ENCODE data around the gene WNT5B. TPM values are rescaled to one million over a fixed set of nuclear protein-coding genes. Genes with fewer than 3 reads are reported as not detected.
A peak's percentile ranks its signal among the peaks of the same experiment; 100 is the strongest.

WNT5B gene
- total RNA-seq, 8 experiments from 2014 or later, result 1.7 to 26.5 (median 7.6) TPM

- Histone ChIP-seq H3K4me1 (replicated peaks in 1 of 2) (peaks cover 3 to 5% of the 10 kb centered on the region in 2 donors), H3K4me3 (no peak overlapping the region), H3K27ac (no peak overlapping the region)
- WGBS, 10 experiments, result 60 to 91% (median 88%) methylated on average over 2 to 11 of the region's 11 CpGs
- in situ Hi-C loops (cut with MboI; ENCODE audit: low pct_unique_long_range_greater_than_20kb in 2 of 9, low sequenced_read_pairs in 9 of 9, unreplicated experiment in 9 of 9), result loop anchor here in 5 of 9 experiments (25.0 kb wide), 2 partner anchors 124 to 274 kb away; no protein-coding TSS in a partner anchor
- ATAC-seq (replicated peaks in 6 of 8), result no peak
These were observed 34.6 kb downstream of the WNT5B start for GRCh38 chr12:1663440-1664132.

- Histone ChIP-seq H3K4me3 (no peak overlapping the region), H3K27ac (no peak overlapping the region), H3K4me1 (replicated peaks in 1 of 2) (peaks cover 3 to 5% of the 10 kb centered on the region in 2 donors)
- ATAC-seq (replicated peaks in 6 of 8), result no peak
- WGBS, 10 experiments, result 5 to 100% (median 81%) methylated on average over 1 to 2 of the region's 2 CpGs; no CpG with 5 or more reads in 2 of the 10 experiments
- in situ Hi-C loops (cut with MboI; ENCODE audit: low pct_unique_long_range_greater_than_20kb in 2 of 9, low sequenced_read_pairs in 9 of 9, unreplicated experiment in 9 of 9), result loop anchor here in 5 of 9 experiments (25.0 kb wide), 2 partner anchors 122 to 272 kb away; no protein-coding TSS in a partner anchor
These were observed 36.3 kb downstream of the WNT5B start for GRCh38 chr12:1665366-1665765.

DNA sequence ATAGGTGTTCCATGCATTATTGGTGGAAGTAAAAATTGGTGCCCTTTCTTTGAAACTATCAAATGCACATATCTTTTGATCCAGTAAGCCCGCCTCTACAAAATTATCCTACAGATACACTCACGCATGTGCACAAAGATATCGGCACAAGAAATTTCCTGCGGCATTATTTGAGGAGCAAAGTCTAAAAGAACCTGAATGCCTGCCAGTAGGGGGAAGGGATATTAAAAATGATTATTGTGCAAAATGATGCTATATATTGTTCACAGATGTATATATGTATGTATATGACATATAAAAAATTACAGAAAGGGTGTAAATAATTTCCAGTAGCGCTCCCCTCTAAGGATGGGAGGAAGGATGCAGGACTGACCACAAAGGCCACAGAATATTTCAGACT lies 37.2 kb downstream of the WNT5B start:
- Histone ChIP-seq H3K4me3 (no peak overlapping the region), H3K27ac (no peak overlapping the region), H3K4me1 (replicated peaks in 1 of 2) (peaks cover 3 to 5% of the 10 kb centered on the region in 2 donors)
- ATAC-seq (replicated peaks in 6 of 8), result no peak
- 0 to 100% (median 76%) methylated on average over 1 to 5 of the region's 5 CpGs; no CpG with 5 or more reads in 1 of the 10 experiments for WGBS, 10 experiments
- in situ Hi-C loops (cut with MboI; ENCODE audit: low pct_unique_long_range_greater_than_20kb in 2 of 9, low sequenced_read_pairs in 9 of 9, unreplicated experiment in 9 of 9), result loop anchor here in 5 of 9 experiments (25.0 kb wide), 2 partner anchors 121 to 271 kb away; no protein-coding TSS in a partner anchor

DNA sequence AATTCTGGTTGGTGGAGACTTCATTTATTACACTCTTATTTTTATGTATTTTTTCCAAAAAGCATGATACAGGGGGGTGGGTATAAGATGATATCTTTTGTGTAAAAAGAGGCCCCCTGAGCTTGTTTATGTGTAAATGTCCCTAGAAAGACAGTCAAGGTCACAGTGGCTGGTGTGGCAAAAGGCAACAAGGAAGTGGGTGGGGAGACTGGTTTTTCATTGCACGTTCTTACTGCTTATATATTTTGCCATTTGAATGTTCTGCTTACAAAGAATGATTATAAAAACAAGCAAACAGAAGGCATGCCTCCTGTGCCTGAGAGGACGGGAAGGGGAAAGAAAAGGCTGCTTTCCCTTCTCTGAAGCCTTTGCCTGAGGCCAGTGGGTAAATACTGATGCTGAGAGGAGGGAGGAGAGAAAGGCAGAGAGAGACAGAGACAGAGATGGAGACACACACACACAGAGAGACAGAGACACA lies 37.7 kb downstream of the WNT5B start:
- WGBS, 10 experiments, result 0 to 71% (median 44%) methylated on average over 1 to 2 of the region's 2 CpGs; no CpG with 5 or more reads in 1 of the 10 experiments
- Histone ChIP-seq H3K4me3 (no peak overlapping the region), H3K27ac (no peak overlapping the region), H3K4me1 (replicated peaks in 1 of 2) (peaks cover 3 to 5% of the 10 kb centered on the region in 2 donors)
- ATAC-seq (replicated peaks in 6 of 8), result no peak
- in situ Hi-C loops (cut with MboI; ENCODE audit: low pct_unique_long_range_greater_than_20kb in 2 of 9, low sequenced_read_pairs in 9 of 9, unreplicated experiment in 9 of 9), result loop anchor here in 5 of 9 experiments (25.0 kb wide), 2 partner anchors 121 to 271 kb away; no protein-coding TSS in a partner anchor

- Histone ChIP-seq H3K4me3 (no peak overlapping the region), H3K4me1 (replicated peaks in 1 of 2) (peaks cover 3 to 5% of the 10 kb centered on the region in 2 donors), H3K27ac (no peak overlapping the region)
- in situ Hi-C loops (cut with MboI; ENCODE audit: low pct_unique_long_range_greater_than_20kb in 2 of 9, low sequenced_read_pairs in 9 of 9, unreplicated experiment in 9 of 9), result loop anchor here in 5 of 9 experiments (25.0 kb wide), 2 partner anchors 118 to 268 kb away; no protein-coding TSS in a partner anchor
- no peak for ATAC-seq (replicated peaks in 6 of 8)
- WGBS, 10 experiments, result 52 to 94% (median 79%) methylated on average over 2 to 14 of the region's 18 CpGs
These were observed 40.0 kb downstream of the WNT5B start for GRCh38 chr12:1668833-1669543.

DNA sequence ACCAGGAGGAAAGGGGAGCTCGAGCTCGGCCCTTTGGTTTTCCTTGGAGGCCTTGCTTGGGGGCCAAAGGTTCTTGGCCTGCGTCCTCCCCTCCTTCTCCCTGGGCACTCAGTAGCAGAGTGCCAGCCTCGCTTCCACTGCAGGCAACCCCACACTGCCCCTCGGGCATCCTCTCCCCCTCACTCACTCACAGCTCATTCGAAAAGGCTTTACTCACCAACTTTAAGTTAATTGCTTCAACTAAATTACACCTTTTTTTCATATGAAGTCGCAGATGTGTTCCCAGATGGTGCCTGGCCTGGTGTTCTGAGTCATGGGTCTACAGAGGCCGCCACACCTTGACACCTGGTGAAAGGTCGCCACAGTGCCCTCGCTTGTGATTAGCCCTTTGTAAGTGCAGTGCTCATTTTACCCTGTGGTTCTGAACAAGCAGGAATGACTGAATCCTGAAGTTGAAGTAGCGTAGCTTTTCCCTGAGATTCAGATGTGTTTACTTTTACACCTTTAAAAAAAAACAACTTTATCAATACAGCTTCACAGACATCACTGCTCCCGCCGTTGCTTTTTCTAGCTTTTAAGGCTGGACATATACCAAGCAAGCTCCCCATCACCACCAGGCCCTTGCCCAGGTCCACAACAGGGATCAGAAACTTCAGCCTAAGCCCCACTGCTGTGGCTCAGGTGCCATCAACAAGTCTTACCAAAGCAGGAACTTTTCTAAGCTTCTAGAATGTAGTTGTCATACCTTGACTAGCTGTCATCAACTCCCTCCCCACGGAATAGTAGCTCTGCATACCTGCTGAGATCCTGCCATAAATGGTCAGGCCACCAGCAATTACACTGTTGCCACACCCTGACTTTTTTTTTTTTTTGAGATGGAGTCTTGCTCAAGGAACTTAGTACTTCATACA lies 41.6 kb downstream of the WNT5B start:
- in situ Hi-C loops (cut with MboI; ENCODE audit: low pct_unique_long_range_greater_than_20kb in 2 of 9, low sequenced_read_pairs in 9 of 9, unreplicated experiment in 9 of 9), result loop anchor here in 5 of 9 experiments (25.0 kb wide), 2 partner anchors 117 to 267 kb away; no protein-coding TSS in a partner anchor
- peaks cover 3 to 5% of the 10 kb centered on the region in 2 donors for H3K4me1 ChIP-seq (replicated peaks in 1 of 2)
- peak in 2 of 8 experiments; percentile 53 to 64 for ATAC-seq (replicated peaks in 6 of 8)
- WGBS, 10 experiments, result 39 to 92% (median 69%) methylated on average over 1 to 12 of the region's 14 CpGs; no CpG with 5 or more reads in 1 of the 10 experiments
- no peak overlapping the region for H3K27ac ChIP-seq
- no peak overlapping the region for H3K4me3 ChIP-seq

DNA sequence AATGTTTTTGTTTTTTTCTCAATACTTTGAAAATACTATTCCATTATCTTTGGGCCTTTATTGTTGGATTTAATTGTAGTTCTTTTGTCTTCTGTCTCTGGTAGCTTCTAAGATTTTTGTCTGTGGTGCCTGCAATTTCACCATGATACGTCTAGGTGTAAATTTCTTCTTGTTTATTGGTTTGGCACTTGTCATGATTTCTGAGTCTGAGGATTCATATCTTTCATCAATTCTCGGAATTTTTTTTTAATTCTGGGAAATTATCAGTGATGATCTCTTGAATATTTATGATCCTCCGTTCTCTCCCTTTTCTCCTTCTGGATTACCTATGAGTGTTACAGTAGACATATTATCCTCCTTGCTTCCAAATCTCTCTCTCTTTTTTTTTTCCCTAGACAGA lies 47.0 kb downstream of the WNT5B start:
- ATAC-seq (replicated peaks in 6 of 8), result no peak
- Histone ChIP-seq H3K4me3 (no peak overlapping the region), H3K27ac (no peak overlapping the region), H3K4me1 (replicated peaks in 1 of 2) (no peaks in the 10 kb centered on the region)
- in situ Hi-C loops (cut with MboI; ENCODE audit: low pct_unique_long_range_greater_than_20kb in 2 of 9, low sequenced_read_pairs in 9 of 9, unreplicated experiment in 9 of 9), result no loop called here
- 67 to 93% (median 83%) methylated on average over 1 to 3 of the region's 3 CpGs for WGBS, 10 experiments

DNA sequence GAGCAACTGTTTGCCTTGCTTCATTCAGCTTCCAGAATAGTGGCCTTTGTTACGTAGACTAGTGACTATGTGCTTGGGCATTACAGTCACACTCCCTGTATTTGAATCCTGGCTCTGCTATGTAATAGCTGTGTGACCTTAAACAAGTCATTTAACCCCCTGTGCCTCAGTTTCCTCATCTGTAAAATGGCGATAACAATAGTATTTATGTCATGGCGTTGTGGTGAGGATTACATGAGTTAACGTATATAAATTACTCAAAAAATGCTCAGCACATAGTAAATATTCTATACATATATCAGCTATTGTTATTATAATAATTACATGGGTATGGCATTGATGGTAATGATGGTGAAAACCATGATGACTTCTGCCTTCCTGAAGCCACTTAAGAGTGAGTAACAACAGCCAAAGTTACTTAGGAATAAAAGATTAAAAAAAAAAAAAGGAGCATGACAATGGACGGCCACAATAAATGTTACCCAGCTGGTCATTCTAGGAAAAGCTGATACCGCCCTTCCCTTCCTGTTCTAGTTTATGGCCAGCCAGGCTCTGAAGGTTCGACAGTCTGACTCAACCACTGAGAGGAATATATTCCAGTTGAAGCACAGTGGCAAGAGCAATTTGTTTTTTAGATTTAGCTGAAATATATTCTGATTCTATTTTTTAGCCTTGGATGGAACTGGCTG lies 51.9 kb downstream of the WNT5B start:
- Histone ChIP-seq H3K4me1 (replicated peaks in 1 of 2) (no peaks in the 10 kb centered on the region), H3K27ac (no peak overlapping the region), H3K4me3 (no peak overlapping the region)
- 0 to 100% (median 71%) methylated on average over 1 to 7 of the region's 7 CpGs for WGBS, 10 experiments
- ATAC-seq (replicated peaks in 6 of 8), result peak in 2 of 8 experiments; percentile 90 to 100
- in situ Hi-C loops (cut with MboI; ENCODE audit: low pct_unique_long_range_greater_than_20kb in 2 of 9, low sequenced_read_pairs in 9 of 9, unreplicated experiment in 9 of 9), result no loop called here

GRCh38 chr12:1681493-1681807 lies 52.4 kb downstream of the WNT5B start:
- in situ Hi-C loops (cut with MboI; ENCODE audit: low pct_unique_long_range_greater_than_20kb in 2 of 9, low sequenced_read_pairs in 9 of 9, unreplicated experiment in 9 of 9), result no loop called here
- ATAC-seq (replicated peaks in 6 of 8), result peak in 2 of 8 experiments; percentile 21 to 51
- H3K4me1 ChIP-seq (replicated peaks in 1 of 2), result no peaks in the 10 kb centered on the region
- H3K4me3 ChIP-seq, result no peak overlapping the region
- no peak overlapping the region for H3K27ac ChIP-seq
- 10 to 90% (median 78%) methylated on average over 1 to 2 of the region's 2 CpGs; no CpG with 5 or more reads in 4 of the 10 experiments for WGBS, 10 experiments

- 40 to 100% (median 88%) methylated on average over 1 to 5 of the region's 5 CpGs for WGBS, 10 experiments
- ATAC-seq (replicated peaks in 6 of 8), result no peak
These were observed 59.2 kb downstream of the WNT5B start for GRCh38 chr12:1688086-1688710.

DNA sequence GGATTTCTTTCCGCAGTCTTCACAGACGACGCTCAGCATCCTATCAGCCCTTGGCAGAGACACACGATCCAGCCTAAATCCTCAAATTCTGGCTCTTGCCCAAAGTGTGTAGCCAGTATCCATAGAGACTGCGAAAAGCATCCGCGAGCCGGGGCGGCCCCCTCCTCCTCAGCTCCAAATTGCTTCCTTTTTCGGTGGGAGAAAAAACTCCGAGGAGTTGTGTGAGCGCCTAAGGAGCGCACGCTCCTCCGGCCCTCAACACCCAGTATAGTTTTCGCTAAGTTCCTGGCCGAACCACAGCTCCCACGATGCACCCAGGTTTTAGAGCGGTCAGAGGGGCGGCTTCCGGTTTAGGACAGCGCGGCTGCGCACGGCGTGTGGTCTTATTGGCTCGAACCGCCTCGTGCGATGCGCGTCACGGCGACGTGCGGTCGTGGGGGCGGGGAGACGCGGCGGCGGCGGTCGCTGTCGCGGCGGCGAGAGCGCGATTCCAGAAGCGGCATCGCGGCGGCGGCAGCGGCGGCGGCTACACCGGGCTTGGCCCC lies 61.6 kb downstream of the WNT5B start, which contains the start of gene ADIPOR2:
TSS of gene ADIPOR2 (plus strand) at position 493 of the 545 bp plus-strand sequence. CDS start 63,274 bp downstream, outside the sequence.
- Histone ChIP-seq H3K27ac (peak within 1 kb of the TSS; percentile 81 to 92), H3K4me3 (peak within 1 kb of the TSS; percentile 67 to 86 (median 72)), H3K4me1 (replicated peaks in 1 of 2) (peaks cover 10 to 11% of the 10 kb centered on the region in 2 donors)
- in situ Hi-C loops (cut with MboI; ENCODE audit: low pct_unique_long_range_greater_than_20kb in 2 of 9, low sequenced_read_pairs in 9 of 9, unreplicated experiment in 9 of 9), result no loop called here
- 0 to 3% (median 2%) methylated on average over 1 to 20 of the region's 59 CpGs; no CpG with 5 or more reads in 4 of the 10 experiments for WGBS, 10 experiments
- peak; percentile 96 to 99 (median 98) for ATAC-seq (replicated peaks in 6 of 8)

More at GRCh38 chr12:1688086-1688710, 59.2 kb downstream of the WNT5B start:
- H3K27ac ChIP-seq, result no peak overlapping the region
- H3K4me1 ChIP-seq (replicated peaks in 1 of 2), result peaks cover 10 to 11% of the 10 kb centered on the region in 2 donors
- no peak overlapping the region for H3K4me3 ChIP-seq
- in situ Hi-C loops (cut with MboI; ENCODE audit: low pct_unique_long_range_greater_than_20kb in 2 of 9, low sequenced_read_pairs in 9 of 9, unreplicated experiment in 9 of 9), result no loop called here

Data from motor neuron (in vitro differentiated cells).